Suppressor macrophage treated with lipopolysaccharide for 4 hours (primary cell): ENCODE results near the gene ZFYVE28.
"Not testable (repeated sequence)": the region's sequence is repeated elsewhere in the genome, so short reads cannot be mapped to it uniquely, and the experiment has no call there.

Experiments used
- DNase-seq: peaks from one replicate; pipeline ENCODE4 v3.0.0-alpha.2; 2020

Gene ZFYVE28

DNA sequence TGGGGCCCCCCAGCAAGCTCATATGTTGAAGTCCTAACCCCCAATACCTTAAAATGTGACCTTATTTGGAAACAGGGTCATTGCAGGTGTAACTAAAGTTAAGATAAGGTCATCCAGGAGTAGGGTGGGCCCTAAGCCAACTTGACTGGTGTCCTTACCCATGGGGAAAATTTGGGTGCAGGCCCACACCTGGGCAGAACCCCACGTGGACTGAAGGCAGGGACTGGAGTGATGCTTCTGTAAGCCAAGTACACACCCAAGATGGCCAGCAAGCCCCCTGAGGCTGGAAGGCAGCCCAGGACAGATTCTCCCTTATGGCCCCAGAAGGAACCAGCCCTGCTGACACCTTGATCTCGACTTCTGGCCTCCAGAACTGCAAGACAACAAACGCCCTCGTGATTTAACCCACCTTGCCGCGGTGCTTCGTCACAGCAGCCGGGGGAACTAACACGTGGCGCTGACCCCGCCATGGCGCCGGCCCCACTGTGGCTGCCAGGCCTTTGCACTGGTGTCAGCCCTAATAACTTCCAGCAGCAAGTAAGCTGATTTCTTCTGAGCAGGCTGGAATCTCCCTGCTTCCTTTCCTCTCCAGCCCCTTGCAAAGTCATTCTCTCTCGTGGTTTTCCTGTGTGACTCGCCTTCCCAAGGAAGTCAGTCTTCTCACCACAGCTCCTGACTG is 133.4 kb downstream of the ZFYVE28 start:
- peak; percentile 6 for DNase-seq

DNA sequence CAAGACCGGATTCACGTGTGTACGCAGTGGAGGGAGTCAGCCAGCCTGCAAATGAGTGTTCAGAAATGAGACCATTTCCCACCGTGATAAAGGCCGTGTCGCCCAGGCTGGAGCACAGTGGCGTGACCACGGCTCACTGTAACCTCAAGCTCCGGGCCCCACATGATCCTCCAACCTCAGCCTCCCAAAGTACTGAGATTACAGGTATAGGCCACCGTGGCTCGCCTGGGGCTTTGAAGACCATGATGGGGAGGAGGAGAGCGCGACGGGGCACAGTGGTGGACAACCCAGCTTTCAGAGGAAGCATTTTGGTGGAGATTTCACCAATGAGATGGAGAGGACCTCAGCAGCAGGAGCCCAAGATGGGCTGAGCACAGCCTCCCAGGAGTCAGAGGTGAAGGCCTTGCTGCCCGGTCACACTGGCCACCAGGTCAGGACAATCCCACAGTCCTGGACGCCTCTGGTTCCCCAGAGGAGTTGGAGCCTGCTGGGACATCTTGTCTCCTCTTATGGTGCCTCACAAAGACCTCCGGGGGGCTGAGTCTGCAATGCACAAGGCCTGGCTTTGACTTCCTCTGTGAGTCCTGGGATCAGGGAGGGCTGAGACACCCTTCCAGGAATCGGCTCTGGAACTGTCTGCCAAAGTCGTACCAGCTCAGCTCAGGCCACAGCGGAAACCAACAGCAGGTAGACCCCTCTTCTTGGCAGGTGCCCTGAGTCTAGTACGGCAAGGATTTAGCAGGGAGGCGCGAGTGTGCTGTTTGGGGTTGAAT is 134.1 kb downstream of the ZFYVE28 start:
- DNase-seq: no peak

DNA sequence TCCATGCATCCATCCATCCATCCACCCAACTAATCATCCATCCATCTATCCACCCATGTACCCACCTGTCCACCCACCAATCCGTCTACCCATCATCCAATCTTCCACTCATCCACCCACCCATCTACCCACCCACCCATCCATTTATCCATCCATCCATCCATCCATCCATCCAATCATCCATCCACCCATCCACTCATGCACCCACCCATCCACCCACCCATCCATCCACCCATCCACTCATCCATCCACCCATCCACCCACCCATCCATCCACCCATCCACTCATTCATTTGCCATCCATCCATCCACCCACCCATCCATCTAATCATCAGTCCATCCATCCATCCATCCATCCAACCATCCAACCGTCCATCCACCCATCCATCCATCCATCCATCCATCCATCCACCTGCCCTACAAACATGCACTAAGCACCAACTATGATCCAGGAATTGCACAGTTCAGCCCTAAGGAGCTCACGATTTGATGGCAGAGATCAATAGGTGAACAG is 135.2 kb downstream of the ZFYVE28 start:
- DNase-seq: no peak

DNA sequence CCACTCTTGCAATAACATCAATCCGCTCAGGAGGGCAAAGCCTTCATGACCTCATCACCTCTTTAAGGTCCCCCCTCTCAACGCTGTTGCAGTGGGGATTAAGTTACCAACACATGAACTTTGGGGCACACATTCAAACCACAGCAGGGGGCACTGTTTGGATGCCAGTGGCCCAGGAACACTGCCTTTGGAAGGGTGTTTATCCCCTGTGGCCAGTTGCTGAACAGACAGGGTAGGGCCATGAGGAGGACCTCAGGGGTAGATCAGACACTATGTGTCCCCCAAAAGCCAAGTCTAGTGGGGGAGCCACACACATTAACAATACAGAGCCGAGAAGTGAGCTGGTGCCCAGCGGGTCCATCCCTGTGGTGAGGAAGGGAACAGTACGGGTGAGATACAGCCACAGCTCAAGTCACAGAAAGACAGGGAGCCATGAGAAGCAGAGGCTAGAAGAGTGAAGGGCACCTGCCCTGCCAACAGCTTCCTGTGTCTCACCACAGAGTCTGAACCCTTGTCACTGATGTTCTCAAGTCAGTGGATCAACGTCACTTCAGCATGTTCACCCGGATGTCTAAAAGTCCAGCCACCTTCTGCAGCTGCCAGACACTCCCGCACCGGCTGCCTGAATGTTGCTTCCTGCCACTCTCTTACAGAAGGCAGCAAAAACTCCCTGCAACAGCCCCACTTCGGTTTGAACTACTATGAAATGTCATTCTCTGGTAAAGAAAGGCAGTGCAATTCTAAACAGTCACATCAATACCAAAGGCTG is 136.7 kb downstream of the ZFYVE28 start:
- DNase-seq: peak; percentile 8

DNA sequence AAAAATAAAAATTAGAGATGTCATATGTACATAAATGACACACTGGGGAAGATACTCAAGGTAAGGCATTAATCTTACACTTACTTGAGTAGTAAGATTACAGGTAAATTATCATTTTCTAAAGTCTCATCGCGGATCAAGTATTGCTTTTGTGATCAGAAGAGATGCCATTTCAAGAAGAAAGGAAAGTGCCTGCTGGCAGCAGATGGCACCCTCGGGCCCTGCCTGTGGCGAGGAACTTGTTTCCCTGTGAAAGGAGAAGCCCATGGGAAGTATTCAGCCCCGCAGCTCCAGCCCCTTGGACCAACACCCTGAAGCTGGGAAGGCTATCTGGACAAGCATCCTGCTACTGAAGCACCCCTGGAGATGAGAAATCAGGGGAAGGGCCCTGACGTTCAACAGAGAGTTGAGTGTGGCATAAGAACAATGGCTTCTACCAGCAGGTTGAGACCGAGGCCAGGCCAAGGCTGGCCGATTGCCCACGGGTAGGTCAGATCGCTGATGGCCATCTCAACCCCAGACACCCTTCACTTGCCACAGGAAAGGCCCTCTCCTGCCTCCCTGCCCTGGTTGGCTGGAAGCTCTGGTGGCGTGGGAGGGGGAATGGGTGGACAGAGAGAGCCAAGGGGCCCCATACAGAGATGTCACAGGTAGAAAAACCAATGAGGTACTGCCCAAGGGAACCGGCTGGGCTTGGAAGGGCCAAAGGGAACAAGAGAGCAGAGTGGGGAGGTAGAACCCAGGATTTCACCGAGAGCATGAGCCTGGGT is 137.7 kb downstream of the ZFYVE28 start:
- no peak for DNase-seq

DNA sequence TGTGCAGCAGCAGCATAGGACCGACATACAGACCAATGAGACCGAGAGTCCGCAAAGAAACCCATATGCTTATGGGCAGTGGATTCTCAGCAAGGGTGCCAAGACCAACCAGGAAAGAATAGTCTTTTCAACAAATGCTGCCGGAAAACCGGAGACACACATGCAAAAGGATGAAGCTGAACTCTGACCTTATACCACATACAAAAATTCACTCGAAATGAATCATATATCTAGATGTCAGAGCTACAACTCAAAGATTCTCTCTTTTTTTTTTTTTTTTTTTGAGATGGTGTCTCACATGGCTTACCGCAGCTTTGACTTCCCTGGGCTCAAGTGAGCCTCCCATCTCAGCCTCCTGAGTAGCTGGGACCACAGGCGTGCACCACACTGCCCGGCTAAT is 140.5 kb downstream of the ZFYVE28 start:
- DNase-seq: no peak

DNA sequence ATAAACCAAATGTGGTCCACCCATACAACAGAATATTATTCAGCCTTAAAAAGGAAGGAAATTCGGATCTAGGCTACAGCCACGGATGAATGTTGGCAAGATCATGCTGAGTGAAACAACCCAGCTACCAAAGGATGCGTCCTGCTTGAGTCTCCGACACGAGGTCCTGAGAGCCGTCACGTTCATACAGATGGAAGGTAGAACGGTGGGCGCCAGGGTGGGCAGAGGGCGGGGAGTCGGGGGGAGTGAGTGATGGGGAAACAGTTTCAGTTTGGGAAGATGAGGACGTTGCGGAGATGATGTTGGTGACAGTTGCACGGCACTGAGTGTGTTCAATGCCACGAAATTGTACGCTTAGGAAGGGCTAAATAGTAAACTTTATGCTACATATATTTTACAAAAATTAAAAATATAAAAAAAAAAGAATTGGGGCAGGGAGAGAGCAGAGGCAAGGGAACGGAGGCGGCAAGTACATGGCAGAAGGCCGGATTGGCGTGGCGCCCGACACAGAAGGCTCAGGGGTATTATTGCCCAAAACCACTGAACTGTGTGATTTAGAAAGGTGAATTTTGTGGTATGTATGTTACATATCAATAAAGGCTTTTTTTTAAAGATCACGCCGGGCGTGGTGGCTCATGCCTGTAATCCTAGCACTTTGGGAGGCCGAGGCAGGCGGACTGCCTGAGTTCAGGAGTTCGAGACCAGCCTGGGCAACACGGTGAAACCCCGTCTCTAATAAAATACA is 141.7 kb downstream of the ZFYVE28 start:
- no peak for DNase-seq

DNA sequence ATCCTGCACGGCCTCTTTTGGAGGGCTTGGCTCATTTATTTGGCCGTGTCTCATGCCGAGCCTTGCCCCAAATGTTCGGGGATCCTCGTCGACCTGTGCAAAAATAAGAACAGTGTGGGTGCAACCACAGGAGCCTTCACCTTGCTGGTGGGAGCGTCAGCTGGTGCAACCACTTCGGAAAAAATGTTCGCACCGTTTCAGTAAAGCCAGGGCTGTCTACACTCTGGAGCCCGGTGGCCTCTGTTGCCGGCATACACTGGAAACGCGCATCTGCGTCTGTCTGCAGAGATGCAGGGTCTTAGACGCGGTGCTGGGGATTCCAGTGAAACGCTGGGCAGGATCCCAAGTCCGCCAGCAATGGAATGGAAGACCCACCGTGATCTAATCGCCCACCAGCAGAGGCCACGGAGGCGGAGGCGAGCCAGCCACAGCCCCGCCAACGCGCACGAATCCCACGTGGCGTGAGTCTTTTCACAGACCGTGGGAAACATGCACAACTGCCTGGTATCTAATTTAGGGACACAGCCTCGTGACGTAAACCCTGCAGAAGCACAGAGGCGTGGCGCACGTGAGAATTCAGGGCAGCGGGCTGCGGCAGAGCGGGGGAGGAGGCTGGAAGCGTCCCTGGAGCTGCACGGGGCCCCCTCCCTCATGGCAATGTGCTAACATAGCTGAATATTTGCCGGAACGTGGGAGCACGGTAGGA is 142.7 kb downstream of the ZFYVE28 start:
- no peak for DNase-seq

DNA sequence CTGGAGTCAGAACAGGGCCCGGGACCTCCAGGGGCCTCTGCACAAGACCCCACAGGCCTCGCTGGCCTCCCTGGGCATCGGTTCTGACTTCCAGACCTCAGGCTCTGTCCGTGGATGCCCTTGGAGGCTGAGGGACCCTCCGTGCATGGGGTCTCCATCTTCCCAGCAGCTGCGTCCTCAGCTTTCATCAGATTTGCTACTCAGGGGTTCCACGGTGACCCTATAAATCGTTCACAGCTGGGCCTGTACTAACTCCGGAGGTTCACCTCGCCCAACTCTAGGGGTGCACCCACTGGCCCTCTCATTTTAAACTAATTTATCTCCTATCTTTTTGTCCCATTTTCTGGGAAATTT is 143.4 kb downstream of the ZFYVE28 start:
- not testable (repeated sequence) for DNase-seq

DNA sequence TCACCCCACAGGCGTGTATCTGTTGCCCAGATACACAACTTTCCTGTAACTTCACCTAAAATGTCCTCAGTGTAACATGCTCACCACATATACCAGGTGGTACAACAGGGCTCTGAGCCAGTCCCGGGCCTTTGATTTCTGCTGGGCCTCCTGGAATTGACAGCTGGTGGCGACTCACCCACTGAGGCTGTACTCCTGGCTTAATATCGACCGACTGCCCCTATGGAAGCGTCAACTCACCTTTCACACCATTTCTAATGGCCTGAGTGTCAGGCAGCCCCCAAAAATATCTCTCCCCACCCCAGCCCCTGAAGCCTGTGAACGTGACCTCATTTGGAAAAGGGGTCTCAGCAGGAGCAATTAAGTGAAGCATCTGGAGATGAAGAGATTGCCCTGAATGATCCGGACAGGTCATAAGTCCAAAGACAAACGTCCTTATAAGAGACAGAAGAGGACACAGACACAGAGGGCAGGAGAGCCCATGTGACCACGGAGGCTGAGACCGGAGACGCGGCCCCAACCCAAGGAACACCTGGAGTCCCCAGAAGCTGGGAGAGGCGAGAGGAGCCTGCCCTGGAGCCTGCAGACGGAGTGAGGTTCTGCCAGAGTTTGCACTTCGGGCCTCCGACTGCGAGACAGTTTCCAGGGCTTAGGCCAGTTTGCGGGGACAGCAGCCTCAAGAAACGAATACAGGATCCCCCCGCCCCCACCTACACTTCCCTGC is 144.0 kb downstream of the ZFYVE28 start:
- DNase-seq: no peak

DNA sequence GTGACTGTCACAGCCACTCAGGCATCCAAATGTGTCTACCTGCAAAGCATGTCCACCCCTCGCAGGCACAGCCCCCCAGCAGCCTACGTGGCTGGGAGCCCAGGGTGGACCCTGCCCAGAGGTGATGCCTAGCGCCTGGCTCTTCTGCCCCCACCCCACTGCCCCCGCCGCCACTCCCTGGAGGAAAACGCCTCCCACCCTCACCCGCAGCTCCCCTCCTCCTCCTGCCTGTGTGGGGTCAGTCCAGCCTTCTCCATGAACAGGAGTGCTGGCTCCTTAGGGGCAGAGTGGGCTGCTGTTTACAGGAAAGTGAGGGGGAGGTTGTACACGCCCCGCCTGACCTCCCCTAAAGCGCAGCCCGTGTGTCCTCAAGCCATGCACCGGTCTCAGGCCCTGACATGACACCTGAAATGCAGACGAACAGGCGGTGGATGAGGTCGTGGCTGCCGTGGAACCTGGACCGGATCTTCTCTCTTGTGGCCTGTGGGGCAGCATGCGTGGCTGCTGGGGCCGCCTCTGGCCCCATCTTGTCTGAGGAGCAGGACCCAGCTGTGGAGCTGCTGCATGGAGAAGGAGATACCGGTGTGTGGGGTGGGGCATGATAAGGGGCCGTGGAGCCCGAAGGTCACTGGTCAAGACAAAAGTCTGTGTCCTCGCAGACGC is 144.7 kb downstream of the ZFYVE28 start:
- DNase-seq: no peak

DNA sequence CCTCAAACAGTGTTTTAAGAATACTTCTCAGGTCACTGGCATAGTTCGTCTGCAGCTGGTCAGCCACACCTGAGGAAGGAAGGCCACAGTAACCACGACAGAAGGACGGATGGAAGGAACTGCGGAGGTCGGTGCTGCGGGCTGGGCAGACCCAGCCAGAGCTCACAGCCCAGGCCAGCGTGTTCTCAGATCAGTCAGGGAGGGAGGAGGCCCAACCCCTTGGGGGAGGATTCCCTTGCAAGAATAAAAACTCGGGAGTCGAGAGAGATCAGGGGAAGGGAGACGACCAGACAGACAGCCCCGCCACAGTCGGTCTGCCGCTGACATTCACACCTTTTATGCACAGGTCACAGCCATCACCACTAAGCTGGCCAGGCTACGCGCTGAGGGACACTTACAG is 145.2 kb downstream of the ZFYVE28 start:
- no peak for DNase-seq

DNA sequence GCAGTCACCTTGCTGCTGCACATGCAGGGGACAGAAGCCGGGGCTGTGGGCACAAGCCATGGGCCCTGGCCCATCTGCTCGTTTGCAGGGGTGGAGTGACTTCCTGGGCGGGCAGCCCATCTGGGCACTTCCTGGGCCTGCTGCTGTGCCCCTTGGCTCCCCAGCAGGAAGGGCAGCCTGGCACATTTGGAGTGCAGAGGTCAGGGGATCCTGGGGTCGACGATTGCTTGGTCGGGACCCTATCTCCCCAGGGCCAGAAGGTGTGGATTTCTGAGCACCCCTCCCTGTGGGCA is 145.7 kb downstream of the ZFYVE28 start:
- DNase-seq: no peak

DNA sequence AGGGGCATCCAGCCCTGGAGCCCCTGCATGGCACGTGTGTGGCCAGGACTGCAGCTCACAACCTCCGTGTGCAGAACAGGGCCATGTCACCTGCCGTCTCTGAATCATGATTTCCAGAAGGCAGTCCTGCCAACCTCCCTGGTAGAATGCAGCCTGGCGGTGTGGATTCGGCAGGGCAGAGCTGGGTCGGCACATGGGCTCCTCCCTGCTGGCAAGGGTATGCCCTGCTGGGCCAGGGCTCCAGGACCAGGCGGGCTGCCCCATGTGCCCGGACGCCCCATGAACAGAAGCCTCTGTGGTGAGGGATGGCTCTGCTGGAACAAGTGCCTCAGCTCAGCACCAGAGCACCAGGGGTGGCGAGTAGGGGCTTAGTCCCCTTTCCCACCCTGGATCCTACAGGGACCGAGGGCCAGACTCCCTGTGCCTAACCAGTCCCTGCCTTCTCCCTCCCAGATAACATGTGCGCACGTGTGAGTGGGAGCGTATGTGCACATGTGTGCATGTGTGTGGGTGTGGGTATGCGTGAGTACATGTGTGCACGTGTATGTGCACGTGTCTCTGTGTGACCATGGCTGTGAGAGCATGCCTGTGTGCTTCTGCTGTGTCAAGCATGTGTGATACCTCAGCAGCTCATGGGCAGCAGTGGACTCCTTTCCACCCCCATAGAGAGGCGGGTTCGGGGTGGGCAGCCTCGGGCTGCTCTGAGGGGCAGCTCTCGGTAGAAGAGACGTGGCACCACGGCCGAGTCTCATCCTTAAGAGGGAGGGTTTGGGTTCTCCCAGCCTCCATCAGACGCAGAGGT is 146.2 kb downstream of the ZFYVE28 start:
- DNase-seq: no peak

DNA sequence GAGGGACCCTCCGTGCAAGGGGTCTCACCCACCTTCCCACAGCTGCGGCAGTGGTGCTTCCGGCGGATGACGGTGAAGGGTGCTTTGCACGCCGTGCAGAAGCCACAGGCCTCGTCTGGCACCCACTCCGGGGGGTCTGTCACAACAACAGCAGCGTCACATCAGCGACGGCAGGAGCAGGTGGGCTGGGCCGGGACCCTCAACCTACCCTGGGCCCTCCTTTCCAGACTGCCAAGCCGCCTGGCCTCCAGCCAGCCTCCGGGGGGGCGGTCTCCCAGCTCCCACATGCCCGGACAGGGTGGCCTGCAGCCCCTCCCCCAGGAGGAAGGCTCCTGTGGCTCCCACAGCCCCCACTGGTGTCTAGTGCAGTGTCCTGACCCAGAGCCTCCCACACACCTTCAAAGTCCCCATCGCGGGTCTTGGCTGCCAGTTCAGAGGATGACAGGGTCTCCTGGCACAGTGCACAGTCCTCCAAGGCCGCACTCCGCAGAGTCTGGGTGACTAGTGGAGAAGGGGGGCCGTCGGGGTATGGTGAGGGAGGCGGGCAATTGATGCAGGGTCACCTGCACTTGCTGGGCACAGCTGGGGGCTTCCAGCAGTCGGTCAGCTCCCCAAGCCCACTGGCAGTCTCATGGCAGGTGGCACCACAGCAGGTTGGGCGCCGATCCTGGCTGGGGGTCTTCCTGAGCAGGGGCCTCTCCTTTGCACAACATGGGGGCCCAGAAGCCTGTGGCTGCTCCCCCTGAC is 147.0 kb downstream of the ZFYVE28 start:
- DNase-seq: no peak

DNA sequence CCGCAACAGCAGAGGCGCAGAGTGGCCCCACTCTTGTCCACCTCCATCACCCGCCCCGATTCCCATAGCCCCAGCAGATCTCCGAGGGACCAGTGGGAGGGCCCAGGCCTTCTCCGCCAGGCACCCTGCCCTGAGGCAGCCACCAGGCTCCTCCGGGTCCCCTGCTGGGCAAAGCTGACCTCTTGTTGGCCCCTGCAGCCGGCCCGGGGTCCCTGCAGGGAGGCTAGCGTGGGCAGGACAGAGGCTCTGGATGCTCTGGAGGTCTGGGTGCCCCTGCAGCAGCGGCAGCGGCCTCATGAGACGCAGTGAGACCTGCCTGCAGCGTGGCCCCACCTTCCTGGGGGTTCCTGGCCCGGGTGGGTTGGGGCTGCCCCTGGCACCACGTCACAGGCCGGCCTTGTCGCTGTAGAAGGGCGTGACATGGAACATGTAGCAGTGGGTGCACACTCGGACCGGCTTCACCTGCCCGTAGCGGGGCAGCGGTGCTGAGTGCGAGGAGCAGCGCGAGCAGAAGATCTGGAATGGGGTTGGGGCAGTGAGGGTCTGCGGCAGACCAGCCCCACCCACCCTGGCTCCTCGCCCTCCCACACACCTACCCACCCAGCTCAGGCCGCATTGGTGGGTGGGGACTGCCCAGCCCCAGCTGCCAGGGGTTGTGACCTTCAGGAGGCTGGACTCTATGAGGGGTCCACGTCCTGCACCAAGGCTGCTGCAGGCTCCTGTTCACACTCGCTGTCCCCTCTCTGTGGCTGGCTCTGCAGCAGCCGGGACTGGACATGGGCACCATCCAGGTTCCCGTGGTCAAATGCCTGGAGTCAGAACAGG is 147.9 kb downstream of the ZFYVE28 start:
- DNase-seq: no peak

DNA sequence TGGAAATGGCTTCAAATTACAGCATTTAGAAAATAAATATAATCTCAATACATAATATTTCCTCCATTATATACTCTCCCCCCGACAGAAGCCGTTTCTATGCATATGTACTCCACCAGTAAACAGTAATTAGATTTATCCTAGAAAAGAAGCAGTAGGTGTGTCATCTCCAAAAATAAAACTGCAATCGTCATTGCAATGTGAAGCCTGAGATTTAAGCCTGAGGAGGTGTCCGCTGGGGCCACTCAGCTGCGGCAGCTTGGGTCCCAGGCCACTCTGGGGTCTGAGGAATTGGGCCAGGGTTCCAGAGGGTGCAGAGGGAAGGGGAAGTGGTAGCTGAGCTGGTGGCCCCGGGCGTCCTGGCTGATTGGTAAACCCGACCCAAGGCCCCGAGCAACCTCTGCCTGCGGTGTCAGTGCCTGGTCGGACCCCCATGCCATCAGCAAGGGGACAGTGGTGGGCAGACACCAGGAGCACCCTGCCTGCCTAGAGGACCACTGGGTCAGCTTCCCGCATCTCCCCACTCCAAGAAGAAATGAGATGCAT is 148.8 kb downstream of the ZFYVE28 start:
- DNase-seq: no peak

DNA sequence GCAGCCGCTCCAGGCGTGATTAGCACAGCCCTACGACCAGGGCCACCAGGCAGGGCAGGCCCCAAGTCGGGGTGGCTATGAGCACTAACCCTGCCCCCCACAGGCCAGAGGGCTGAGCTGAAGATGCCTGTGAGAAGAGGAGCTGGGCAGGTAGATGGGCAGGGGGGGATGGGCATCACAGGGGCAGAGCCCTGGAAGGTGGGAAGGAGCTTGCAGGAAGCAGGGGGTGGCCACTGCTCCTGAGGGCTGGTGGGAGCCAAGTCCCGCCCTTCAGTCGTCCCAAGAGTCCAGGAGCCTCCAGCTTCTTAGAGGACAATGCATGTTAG is 149.3 kb downstream of the ZFYVE28 start:
- DNase-seq: no peak
